GM18519 (cell line): ENCODE results near the gene GATAD2B.

ENCODE experiments used
- ATAC-seq: cut with Tn5 transposase; IDR thresholded peaks from one replicate; pipeline ENCODE4 v1.9.1; 2021; ENCODE audit warnings: mild to moderate bottlenecking, moderate library complexity; ENCODE audit not compliant: unreplicated experiment, low FRiP score

The GATAD2B gene

GRCh38 chr1:153799566-153800465, 123.0 kb downstream of the GATAD2B start:
- ATAC-seq: no peak

- no peak for ATAC-seq
Observed at GRCh38 chr1:153799016-153799415, 123.8 kb downstream of the GATAD2B start.

- ATAC-seq: no peak
Observed at GRCh38 chr1:153798468-153798780, 124.3 kb downstream of the GATAD2B start.

- ATAC-seq: no peak
Observed at GRCh38 chr1:153796786-153797659, 125.7 kb downstream of the GATAD2B start.

GRCh38 chr1:153795934-153796785, 126.6 kb downstream of the GATAD2B start:
- ATAC-seq: no peak

GRCh38 chr1:153795330-153795837, 127.4 kb downstream of the GATAD2B start:
- ATAC-seq: no peak

GRCh38 chr1:153794624-153795329, 128.0 kb downstream of the GATAD2B start:
- no peak for ATAC-seq

- ATAC-seq: no peak
Observed at GRCh38 chr1:153793973-153794615, 128.7 kb downstream of the GATAD2B start.

- ATAC-seq: no peak
Observed at GRCh38 chr1:153793261-153793972, 129.4 kb downstream of the GATAD2B start.

- no peak for ATAC-seq
Observed at GRCh38 chr1:153792631-153793041, 130.1 kb downstream of the GATAD2B start.

GRCh38 chr1:153791648-153792253, 131.0 kb downstream of the GATAD2B start:
- no peak for ATAC-seq

- ATAC-seq: peak; percentile 53
Observed at GRCh38 chr1:153790966-153791647, 131.7 kb downstream of the GATAD2B start.

GRCh38 chr1:153790313-153790965, 132.3 kb downstream of the GATAD2B start:
- ATAC-seq: no peak

GRCh38 chr1:153789478-153790034, 133.2 kb downstream of the GATAD2B start:
- ATAC-seq: no peak

- no peak for ATAC-seq
Observed at GRCh38 chr1:153786038-153786790, 136.6 kb downstream of the GATAD2B start.
